GM13976 (cell line): ENCODE results near the gene DDR1.

Experiments used
- DNase-seq: peaks from one replicate; pipeline ENCODE4 v3.0.0; 2012; ENCODE audit warnings: low spot score
- CTCF ChIP-seq: IDR thresholded peaks from 2 replicates; pipeline ENCODE4 v1.5.1; 2012; ENCODE audit warnings: borderline replicate concordance, mild to moderate bottlenecking; ENCODE audit not compliant: insufficient read depth; ENCODE audit errors: extremely low read depth, missing control alignments, control extremely low read depth
- in situ Hi-C: fragments of 300-500 bp; cut with MboI; formaldehyde crosslinking; loops from one replicate; pipeline ENCODE4 v1.12.0; 2022; ENCODE audit warnings: low sequenced_read_pairs, mixed read lengths, inconsistent platforms; ENCODE audit not compliant: unreplicated experiment

Gene DDR1

DNA sequence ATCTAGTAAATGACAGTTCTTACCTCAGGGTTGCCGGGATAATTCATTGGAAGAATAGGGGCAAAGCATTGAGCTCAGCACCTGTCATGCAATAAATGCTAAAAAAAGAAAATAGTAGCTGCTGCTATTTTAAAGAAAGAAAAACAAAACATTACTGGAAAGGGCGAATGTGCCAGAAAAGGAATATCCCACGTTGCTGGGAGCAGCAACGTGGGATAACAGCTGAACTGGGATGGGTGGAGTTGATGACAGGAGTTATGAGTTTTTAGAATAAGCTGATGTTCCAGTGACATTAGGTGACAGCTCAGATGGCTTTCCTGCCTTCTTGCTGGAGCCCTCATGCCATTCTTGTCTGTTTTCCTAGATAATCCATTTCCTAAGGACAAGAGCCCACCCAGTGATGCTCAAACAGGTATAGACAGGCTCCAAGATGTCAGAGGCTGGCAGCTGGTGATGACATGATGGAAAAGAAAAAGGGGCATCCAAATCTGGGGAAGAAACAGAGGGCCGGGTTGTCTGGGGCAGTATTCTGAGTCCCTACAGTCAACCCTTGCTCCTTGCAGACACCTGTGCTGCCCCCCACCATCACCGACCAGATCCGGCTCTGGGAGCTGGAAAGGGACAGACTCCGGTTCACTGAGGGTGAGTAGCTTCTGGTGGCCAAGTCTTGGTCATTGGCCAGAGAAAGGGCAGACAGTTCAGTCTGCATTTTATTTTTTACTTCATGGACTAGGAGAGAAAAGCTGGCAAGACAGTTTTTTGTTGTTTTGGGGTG, 28.6 kb downstream of the DDR1 start:
- DNase-seq = no peak
- in situ Hi-C loops = no loop called here
- TF ChIP-seq CTCF = no peak

DNA sequence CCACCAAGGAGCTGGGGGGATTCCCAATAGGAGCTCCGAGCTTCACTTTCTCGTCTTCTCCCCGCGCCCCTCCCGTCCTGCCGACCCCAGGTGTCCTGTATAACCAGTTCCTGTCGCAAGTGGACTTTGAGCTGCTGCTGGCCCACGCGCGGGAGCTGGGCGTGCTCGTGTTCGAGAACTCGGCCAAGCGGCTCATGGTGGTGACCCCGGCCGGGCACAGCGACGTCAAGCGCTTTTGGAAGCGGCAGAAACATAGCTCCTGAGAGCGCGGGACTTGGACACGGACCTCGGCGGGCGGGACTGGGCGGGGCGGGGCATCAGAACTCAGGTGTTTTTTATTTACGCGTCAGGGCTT, 29.4 kb downstream of the DDR1 start:
- in situ Hi-C loops = no loop called here
- no peak for DNase-seq
- TF ChIP-seq CTCF = no peak

DNA sequence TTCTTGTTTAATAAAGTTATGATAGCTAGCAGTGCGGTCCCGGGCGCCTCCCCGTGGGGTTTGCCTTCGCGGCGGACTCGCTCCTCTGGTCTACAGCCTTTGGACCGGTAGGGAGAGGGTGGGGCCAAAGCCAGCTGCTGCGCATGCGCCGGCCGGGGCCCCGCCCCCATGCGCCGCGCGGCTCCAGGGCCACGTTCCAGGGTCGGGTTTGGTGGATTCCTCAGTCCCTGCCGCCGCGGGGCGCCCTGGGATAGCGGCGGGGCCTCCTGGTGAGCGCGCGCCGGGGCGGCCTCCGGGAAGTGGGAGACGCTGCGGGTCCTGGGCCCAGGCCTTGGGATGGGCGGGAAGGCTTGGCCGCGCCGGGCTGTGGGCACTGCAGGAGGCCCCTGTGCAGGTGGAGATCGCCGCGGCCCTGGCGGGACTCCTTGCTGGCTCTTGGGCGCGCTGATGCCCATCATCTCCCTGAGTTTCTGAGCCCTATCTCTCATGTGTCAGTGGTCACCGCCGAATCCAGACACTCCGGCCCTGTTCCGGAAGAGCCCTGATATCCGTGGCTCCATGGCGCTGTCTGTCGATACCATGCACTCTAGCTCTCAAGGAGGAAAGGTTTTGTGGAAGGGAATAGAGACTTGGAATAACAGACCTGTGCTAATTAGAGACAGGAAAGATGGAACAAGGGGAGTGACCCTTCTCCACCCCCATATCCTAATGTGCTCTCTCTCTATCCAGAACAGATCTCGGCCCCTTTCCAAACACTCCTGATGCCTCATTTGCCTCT, 29.9 kb downstream of the DDR1 start, which contains the start of gene VARS2:
Gene VARS2 (plus strand): TSS at position 163 of the 778 bp plus-strand sequence. CDS start 599 bp downstream, at position 762.
- DNase-seq = peak; percentile 99
- in situ Hi-C loops = no loop called here
- no peak for TF ChIP-seq CTCF

- in situ Hi-C loops = loop anchor here (5.0 kb wide), 1 partner anchor 162 kb away; no protein-coding TSS in a partner anchor
- DNase-seq = no peak
- TF ChIP-seq CTCF = no peak
These were observed 30.7 kb downstream of the DDR1 start for GRCh38 chr6:30914854-30915590.

GRCh38 chr6:30915591-30915946, 31.2 kb downstream of the DDR1 start:
- DNase-seq = peak; percentile 87
- in situ Hi-C loops = loop anchor here (5.0 kb wide), 1 partner anchor 162 kb away; no protein-coding TSS in a partner anchor
- peak; percentile 45 for TF ChIP-seq CTCF

- in situ Hi-C loops = loop anchor here (5.0 kb wide), 1 partner anchor 160 kb away; no protein-coding TSS in a partner anchor
- no peak for TF ChIP-seq CTCF
- DNase-seq = no peak
These were observed 32.7 kb downstream of the DDR1 start for GRCh38 chr6:30917041-30917440.
